Tibial nerve (tissue), 4 donors: ENCODE results near the gene SLC39A6.

Experiments used
- CTCF ChIP-seq, 5 experiments: fragments of 200-600 bp in 3 of 5; fragments of 450-650 bp in 2 of 5; sonication (generic) in 3 of 5; IDR thresholded peaks; one replicate each; pipeline ENCODE4 v1.5.1; 2016 to 2019; ENCODE audit warnings: antibody characterized with exemption in 5 of 5, mild to moderate bottlenecking in 3 of 5, moderate library complexity in 2 of 5
- EP300 ChIP-seq, 2 donors: sonication (generic); formaldehyde crosslinking; IDR thresholded peaks; one replicate each; pipeline ENCODE4 v1.6.1; 2017; ENCODE audit warnings: antibody characterized with exemption in 2 of 2, mild to moderate bottlenecking in 1 of 2
- POLR2A ChIP-seq, 2 donors: fragments of 450-650 bp; IDR thresholded peaks; one replicate each; pipeline ENCODE4 v1.6.1; 2017; ENCODE audit warnings: antibody characterized with exemption in 2 of 2, mild to moderate bottlenecking in 2 of 2, moderate library complexity in 2 of 2

DNA sequence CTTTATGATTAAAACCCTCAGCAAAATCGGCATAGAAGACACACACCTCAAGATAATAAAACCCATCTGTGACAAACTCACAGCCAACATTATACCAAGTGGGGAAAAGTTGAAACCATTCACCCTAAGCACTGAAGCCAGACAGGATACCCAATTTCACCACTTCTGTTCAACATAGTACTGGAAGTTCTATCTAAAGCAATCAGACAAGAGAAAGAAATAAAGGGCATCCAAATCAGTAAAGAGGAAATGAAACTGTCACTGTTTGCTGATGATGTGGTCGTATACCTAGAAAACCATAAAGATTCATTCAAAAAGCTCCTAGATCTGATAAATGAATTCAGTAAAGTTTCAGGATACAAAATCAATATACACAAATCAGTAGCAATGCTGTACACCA lies 45.4 kb downstream of the SLC39A6 start:
- TF ChIP-seq CTCF (IDR thresholded peaks at IDR 0.05) (no peak), POLR2A (IDR thresholded peaks at IDR 0.05) (no peak), EP300 (IDR thresholded peaks at IDR 0.05) (no peak)
